SK-N-SH treated with all-trans-retinoic acid at 6 μM for 48 hours (cell line): ENCODE data around the gene TP53BP2.

ENCODE experiments used
- ARNTL ChIP-seq: fragments of 450-650 bp; formaldehyde crosslinking; IDR thresholded peaks from 2 replicates; pipeline ENCODE4 v1.5.0; 2020; ENCODE audit warnings: low read depth, mild to moderate bottlenecking, moderate library complexity, borderline replicate concordance
- BACH2 ChIP-seq: fragments of 250-450 bp; sonication (Bioruptor Pico); IDR thresholded peaks from 2 replicates; pipeline ENCODE4 v1.9.0; 2021; ENCODE audit warnings: mild to moderate bottlenecking, borderline replicate concordance
- CREB5 ChIP-seq: fragments of 250-450 bp; sonication (Bioruptor Pico); IDR thresholded peaks from 2 replicates; pipeline ENCODE4 v1.5.1; 2020; ENCODE audit warnings: low read depth, mild to moderate bottlenecking, moderate library complexity
- CSRNP3 ChIP-seq: fragments of 250-450 bp; sonication (Bioruptor Pico); IDR thresholded peaks from 2 replicates; pipeline ENCODE4 v1.5.1; 2021; ENCODE audit warnings: mild to moderate bottlenecking, moderate library complexity
- PATZ1 ChIP-seq: fragments of 250-450 bp; sonication (Bioruptor Pico); IDR thresholded peaks from 2 replicates; pipeline ENCODE4 v1.8.0; 2020; ENCODE audit warnings: mild to moderate bottlenecking, moderate library complexity, borderline replicate concordance
- PPARA ChIP-seq: fragments of 250-450 bp; sonication (Bioruptor Pico); IDR thresholded peaks from 2 replicates; pipeline ENCODE4 v1.5.0; 2020; ENCODE audit warnings: mild to moderate bottlenecking, borderline replicate concordance
- RARB ChIP-seq: fragments of 250-450 bp; sonication (Bioruptor Pico); IDR thresholded peaks from 2 replicates; pipeline ENCODE4 v1.8.0; 2021; ENCODE audit warnings: mild to moderate bottlenecking, moderate library complexity
- ZFP30 ChIP-seq: fragments of 450-650 bp; formaldehyde crosslinking; IDR thresholded peaks from 2 replicates; pipeline ENCODE4 v1.5.0; 2022; ENCODE audit warnings: mild to moderate bottlenecking, moderate library complexity
- ZNF70 ChIP-seq: fragments of 450-650 bp; formaldehyde crosslinking; IDR thresholded peaks from 2 replicates; pipeline ENCODE4 v1.5.0; 2020; ENCODE audit warnings: mild to moderate bottlenecking, moderate library complexity

GRCh38 chr1:223739366-223740037 is 106.2 kb downstream of the TP53BP2 start:
- TF ChIP-seq BACH2 (CRISPR knock-in tag) (no peak), ARNTL (CRISPR knock-in tag) (no peak), CSRNP3 (no peak), PATZ1 (no peak), RARB (CRISPR knock-in tag) (no peak), ZNF70 (CRISPR knock-in tag) (no peak), PPARA (CRISPR knock-in tag) (no peak), CREB5 (CRISPR knock-in tag) (no peak), ZFP30 (no peak)
